Upper lobe of left lung (tissue), 4 donors: ENCODE results near the gene DEGS1.

Source experiments
- EP300 ChIP-seq, 4 donors: sonication (generic); formaldehyde crosslinking; IDR thresholded peaks; one replicate each; pipeline ENCODE4 v1.5.1; 2017; ENCODE audit warnings: antibody characterized with exemption in 4 of 4, control low read depth in 2 of 4
- POLR2A ChIP-seq, 4 donors: fragments of 450-650 bp; IDR thresholded peaks; one replicate each; pipeline ENCODE4 v1.5.1; 2016 to 2017; ENCODE audit warnings: antibody characterized with exemption in 4 of 4, mild to moderate bottlenecking in 2 of 4
- POLR2AphosphoS5 ChIP-seq, 2 donors: sonication (generic); formaldehyde crosslinking; IDR thresholded peaks; one replicate each; pipeline ENCODE4 v1.5.1; 2017; ENCODE audit warnings: antibody characterized with exemption in 2 of 2
- TF ChIP-seq, protein P1 (sequence below), 6 experiments: fragments of 450-650 bp in 4 of 6; fragments of 200-600 bp in 2 of 6; sonication (generic) in 2 of 6; IDR thresholded peaks; one replicate each; pipeline ENCODE4 v1.5.1; 2016 to 2019; ENCODE audit warnings: antibody characterized with exemption in 6 of 6

DNA sequence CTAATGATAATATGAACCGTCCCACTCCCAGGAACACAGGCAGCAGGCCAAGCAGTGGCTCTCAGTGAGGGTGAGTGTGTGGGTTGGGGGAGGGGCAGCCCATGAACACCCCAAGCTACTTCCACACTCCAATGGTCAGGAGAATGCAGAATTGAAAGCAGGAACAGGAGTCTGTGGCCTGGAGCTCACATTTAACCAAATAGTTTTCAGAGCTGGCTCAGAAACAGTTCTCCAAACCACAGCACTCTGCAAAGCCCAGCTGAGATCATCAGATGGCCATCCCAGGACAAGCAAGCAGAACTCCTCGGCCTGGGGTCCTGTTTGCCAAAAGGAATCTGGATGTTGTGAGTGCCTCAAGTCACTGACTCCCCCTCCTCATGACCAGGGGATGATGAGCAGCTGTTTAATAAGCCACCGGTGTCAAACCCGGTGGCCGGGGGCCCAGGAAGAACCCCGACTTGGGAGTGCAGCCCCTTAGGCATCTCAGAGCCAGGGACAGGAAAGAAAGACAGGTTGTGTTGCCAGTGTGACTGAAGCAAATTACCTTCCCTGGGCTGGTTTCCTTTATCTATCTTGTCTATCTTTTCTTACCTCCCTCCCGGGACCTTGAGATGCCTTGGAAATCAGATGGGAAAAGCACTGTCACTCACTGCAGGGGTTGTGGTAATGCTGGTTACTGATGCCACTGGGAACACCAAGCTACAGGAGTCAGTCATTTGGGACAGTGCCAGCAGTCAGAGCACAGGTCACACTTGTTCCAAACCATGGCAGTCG lies 20.4 kb downstream of the DEGS1 start:
- TF ChIP-seq POLR2A (IDR thresholded peaks at IDR 0.05) (no peak), POLR2AphosphoS5 (IDR thresholded peaks at IDR 0.05) (no peak), EP300 (IDR thresholded peaks at IDR 0.05) (no peak)
- TF ChIP-seq, protein P1, sequence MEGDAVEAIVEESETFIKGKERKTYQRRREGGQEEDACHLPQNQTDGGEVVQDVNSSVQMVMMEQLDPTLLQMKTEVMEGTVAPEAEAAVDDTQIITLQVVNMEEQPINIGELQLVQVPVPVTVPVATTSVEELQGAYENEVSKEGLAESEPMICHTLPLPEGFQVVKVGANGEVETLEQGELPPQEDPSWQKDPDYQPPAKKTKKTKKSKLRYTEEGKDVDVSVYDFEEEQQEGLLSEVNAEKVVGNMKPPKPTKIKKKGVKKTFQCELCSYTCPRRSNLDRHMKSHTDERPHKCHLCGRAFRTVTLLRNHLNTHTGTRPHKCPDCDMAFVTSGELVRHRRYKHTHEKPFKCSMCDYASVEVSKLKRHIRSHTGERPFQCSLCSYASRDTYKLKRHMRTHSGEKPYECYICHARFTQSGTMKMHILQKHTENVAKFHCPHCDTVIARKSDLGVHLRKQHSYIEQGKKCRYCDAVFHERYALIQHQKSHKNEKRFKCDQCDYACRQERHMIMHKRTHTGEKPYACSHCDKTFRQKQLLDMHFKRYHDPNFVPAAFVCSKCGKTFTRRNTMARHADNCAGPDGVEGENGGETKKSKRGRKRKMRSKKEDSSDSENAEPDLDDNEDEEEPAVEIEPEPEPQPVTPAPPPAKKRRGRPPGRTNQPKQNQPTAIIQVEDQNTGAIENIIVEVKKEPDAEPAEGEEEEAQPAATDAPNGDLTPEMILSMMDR (IDR thresholded peaks at IDR 0.05), result no peak
